HL-60/S4 (cell line): Measurements from ENCODE around the gene C1orf159.

Experiments
- in situ Hi-C: fragments of 300-500 bp; cut with MboI; formaldehyde crosslinking; loops from 2 replicates; pipeline ENCODE4 v1.14.3; 2022; ENCODE audit warnings: low sequenced_read_pairs

Gene C1orf159

DNA sequence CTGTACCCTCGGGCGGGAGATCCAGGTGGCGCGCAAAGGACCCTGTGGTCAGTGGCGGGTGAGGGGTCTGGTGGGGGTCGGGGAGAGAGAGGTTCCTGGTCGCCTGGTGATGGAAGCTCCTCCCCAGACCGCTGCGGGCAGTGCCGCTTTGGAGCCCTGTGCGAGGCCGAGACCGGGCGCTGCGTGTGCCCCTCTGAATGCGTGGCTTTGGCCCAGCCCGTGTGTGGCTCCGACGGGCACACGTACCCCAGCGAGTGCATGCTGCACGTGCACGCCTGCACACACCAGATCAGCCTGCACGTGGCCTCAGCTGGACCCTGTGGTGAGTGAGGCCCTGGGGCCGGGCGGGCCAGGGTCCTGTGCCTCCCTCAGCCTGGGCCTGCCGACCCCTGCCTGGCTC is 72.5 kb downstream of the C1orf159 start:
- in situ Hi-C loops, result no loop called here

DNA sequence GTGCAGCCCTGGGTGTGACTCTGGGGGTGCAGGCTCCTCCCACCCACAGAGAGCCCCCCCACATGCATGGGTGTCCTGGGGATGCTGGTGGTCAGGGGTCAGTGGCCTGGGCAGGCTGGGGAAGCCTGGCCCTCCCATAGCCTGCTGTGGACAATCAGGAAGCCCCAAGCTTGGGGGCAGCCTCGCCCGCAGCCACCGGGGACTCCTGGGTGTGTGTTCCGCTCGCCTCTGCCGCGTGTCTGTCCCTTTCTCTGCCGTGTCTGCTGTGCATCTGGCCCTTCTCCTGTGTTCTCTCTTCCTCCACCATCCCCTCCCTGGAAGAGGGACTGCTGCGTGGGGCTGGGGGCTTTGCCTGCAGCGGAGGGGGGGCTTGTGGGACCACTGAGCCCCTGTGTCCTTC is 73.1 kb downstream of the C1orf159 start:
- in situ Hi-C loops, result no loop called here

DNA sequence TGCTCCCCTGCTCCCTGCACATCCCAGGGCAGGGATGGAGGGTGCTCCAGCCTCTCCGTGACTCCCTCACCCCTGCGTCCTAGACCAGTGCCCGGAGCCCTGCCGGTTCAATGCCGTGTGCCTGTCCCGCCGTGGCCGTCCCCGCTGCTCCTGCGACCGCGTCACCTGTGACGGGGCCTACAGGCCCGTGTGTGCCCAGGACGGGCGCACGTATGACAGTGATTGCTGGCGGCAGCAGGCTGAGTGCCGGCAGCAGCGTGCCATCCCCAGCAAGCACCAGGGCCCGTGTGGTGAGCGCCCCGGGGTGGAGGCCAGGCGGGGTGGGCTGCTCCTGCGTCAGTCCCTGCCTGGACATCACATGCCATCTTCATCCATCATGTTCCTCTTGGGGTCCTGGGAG is 74.0 kb downstream of the C1orf159 start:
- in situ Hi-C loops, result no loop called here

DNA sequence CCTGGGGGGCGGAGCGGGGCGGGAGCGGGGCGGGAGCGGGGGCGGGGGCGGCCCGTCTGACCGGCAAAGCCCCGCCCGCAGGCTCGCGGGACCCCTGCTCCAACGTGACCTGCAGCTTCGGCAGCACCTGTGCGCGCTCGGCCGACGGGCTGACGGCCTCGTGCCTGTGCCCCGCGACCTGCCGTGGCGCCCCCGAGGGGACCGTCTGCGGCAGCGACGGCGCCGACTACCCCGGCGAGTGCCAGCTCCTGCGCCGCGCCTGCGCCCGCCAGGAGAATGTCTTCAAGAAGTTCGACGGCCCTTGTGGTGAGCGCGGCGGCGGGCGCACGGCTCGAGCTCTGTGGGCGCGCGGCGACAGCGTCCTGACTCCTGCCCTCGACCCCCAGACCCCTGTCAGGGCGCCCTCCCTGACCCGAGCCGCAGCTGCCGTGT is 74.8 kb downstream of the C1orf159 start:
- in situ Hi-C loops, result no loop called here

GRCh38 chr1:1040004-1040991 is 75.6 kb downstream of the C1orf159 start:
- in situ Hi-C loops, result no loop called here

DNA sequence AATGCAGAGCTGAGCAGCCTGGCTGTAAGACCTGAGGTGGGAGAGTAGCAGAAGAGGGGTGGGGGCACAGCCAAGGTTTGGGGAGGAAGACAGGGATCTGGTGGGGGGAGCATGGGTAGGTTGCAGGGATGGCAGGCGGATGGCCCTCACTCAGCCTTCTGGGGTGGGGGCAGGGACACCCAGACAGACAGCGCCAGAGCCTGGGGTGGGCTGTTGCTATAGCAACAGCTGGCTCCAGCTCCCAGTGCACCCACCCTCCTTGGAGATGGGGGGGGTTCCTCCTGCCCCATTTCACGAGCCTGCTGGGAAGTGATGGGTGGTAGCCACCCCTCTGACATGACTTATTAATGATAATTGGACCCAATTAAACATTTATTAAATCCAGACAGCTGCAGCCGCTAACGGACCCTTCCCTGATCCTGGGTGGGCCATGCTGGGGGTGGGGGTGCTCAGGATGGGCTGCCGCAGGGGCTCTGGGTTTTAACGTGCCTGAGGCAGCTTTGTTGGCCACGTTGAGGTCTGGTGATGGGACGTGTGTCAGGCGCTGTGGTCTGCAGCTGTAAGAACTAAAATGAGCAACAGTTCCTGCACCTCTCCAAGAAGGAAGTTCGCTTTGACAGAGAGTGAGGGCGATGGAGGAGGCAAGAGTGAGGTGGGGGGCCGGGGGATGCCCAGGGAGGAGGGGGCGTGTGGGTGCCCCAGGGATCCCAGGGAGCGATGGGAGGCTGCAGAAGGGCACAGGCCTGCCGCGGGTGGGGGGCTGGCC is 76.6 kb downstream of the C1orf159 start:
- in situ Hi-C loops, result no loop called here

- in situ Hi-C loops, result no loop called here
Measured at GRCh38 chr1:1038694-1039093, 77.2 kb downstream of the C1orf159 start.

- in situ Hi-C loops, result no loop called here
Measured at GRCh38 chr1:1037366-1038327, 78.2 kb downstream of the C1orf159 start.

- in situ Hi-C loops, result no loop called here
Measured at GRCh38 chr1:1035291-1035943, 80.5 kb downstream of the C1orf159 start.

- in situ Hi-C loops, result no loop called here
Measured at GRCh38 chr1:1034439-1034781, 81.5 kb downstream of the C1orf159 start.

DNA sequence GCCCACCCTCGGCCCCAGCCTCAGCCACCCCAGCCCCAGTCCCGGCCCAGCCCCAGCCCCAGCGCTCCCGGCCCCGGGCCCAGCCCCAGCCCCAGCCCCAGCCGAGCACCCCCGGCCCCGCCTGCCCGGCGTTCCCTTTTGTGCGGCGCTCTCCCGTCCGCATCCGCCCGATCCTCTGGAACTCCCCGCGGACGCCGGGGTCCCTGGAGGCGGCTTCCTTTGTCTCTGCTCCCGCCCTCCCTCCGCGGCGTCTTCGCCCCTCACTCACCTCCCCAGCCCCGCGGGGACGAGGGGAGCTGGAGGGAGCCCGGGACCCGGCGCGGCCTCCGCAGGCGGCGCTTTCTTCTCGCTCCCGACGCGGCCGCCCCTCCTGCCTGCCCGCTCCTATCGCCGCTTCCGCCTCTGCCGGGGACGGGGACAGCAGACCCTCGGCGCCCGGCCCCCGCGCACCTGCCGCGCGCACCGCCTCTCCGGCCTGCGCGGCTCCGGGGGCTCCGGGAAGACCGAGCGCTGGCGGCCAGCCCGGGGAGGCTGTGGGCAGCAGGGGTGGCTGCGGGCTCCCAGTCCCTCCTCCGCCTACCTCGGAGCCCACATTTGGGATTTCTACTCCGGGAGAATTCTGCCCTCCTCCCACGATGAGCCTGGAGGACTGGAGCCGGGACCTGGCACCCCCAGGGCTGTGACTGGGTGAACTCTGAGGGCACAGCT is 82.0 kb downstream of the C1orf159 start:
- in situ Hi-C loops, result no loop called here

DNA sequence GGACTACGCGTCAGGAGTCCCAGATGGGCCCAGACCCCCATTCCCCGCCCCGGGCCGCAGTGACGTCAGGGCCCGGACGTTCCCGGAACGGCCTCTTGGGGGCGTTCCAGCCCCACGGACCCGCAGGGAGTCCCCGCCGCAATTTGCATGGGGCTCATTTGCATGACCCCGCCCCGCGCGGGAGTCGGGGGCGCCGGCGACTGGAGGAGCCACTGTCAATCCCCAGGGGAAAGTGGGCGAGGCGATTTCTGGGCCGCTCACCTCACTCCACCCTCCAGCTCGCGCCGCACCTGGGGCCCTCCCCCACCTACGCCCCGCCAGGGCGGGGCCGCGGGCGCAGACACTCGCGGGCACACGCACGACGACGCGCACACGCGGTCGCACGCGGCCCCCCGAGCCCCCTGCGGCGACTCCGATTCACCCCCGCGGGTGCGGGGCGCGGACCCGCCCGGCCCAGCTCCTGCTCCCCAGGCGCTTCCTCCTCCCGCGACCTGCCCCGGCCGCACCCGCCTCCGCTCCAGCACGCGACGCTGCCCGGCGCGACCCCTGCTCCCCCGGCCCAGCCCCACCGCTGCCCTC is 82.8 kb downstream of the C1orf159 start:
- in situ Hi-C loops, result no loop called here

- in situ Hi-C loops, result no loop called here
Measured at GRCh38 chr1:1032424-1032823, 83.5 kb downstream of the C1orf159 start.
